SK-N-SH (cell line): Measurements from ENCODE around the gene MB. TPM values are rescaled to one million over a fixed set of nuclear protein-coding genes. Genes with fewer than 3 reads are reported as not detected.
A peak's percentile ranks its signal among the peaks of the same experiment; 100 is the strongest.

Experiments
- CTCF ChIA-PET: fragments of 300-600, 350-600 bp; formaldehyde crosslinking; extraction: SDS; loops from one replicate; lab custom pipeline; 2021; lab: Yijun Ruan, JAX
- POLR2A ChIA-PET: fragments of 350-600 bp; sonication (Branson Sonifier 250); formaldehyde crosslinking; extraction: SDS; loops from one replicate; lab custom pipeline; 2020; ENCODE audit warnings: antibody characterized with exemption, inconsistent platforms; lab: Yijun Ruan, JAX
- DNase-seq: peaks from one replicate; pipeline ENCODE4 v3.0.0; 2012
- H2AFZ ChIP-seq: fragments of 200-600 bp; sonication (generic); 2 replicates; pipeline ENCODE4 v1.8.1; 2016; ENCODE audit warnings: antibody characterized with exemption, mild to moderate bottlenecking, low read depth
- H3F3A ChIP-seq: fragments of 200-600 bp; sonication (generic); replicated peaks from 2 replicates; pipeline ENCODE3; 2016; ENCODE audit warnings: antibody characterized with exemption, mild to moderate bottlenecking; ENCODE audit not compliant: insufficient read depth
- H3K27ac ChIP-seq, 2 experiments: fragments of 200-500 bp in 1 of 2; fragments of 200-600 bp in 1 of 2; sonication (Bioruptor generic) in 1 of 2; sonication (generic), shearing (Covaris generic) in 1 of 2; 2 replicates each; pipeline versions ENCODE4 v1.5.1 to v1.6.1; 2014 to 2016; ENCODE audit warnings: low read depth in 2 of 2, inconsistent platforms in 1 of 2, low read length in 1 of 2, mild to moderate bottlenecking in 1 of 2, mixed read lengths in 1 of 2
- H3K27me3 ChIP-seq: fragments of 200-600 bp; sonication (generic), shearing (Covaris generic); 2 replicates; pipeline ENCODE4 v1.6.1; 2016; ENCODE audit warnings: mixed run types; ENCODE audit not compliant: insufficient read depth
- H3K36me3 ChIP-seq, 2 experiments: fragments of 200-500 bp in 1 of 2; fragments of 200-600 bp in 1 of 2; sonication (Bioruptor generic) in 1 of 2; sonication (generic) in 1 of 2; replicated peaks in 1 of 2; 2 replicates each; pipeline versions ENCODE3 to v1.5.1; 2014 to 2016; ENCODE audit warnings: low read length in 1 of 2, mild to moderate bottlenecking in 1 of 2; ENCODE audit not compliant: insufficient read depth in 2 of 2, control insufficient read depth in 1 of 2
- H3K4me1 ChIP-seq, 2 experiments: fragments of 200-500 bp in 1 of 2; fragments of 200-600 bp in 1 of 2; sonication (Bioruptor generic) in 1 of 2; sonication (generic), shearing (Covaris generic) in 1 of 2; 2 replicates each; pipeline versions ENCODE4 v1.5.1 to v1.6.1; 2014 to 2016; ENCODE audit warnings: low read depth in 1 of 2, low read length in 1 of 2, mixed run types in 1 of 2; ENCODE audit not compliant: insufficient read depth in 2 of 2, control insufficient read depth in 1 of 2
- H3K4me2 ChIP-seq: fragments of 200-600 bp; sonication (generic), shearing (Covaris generic); 2 replicates; pipeline ENCODE4 v1.6.1; 2017; ENCODE audit warnings: mixed run types
- H3K4me3 ChIP-seq, 2 experiments: fragments of 200-500 bp in 1 of 2; fragments of 200-600 bp in 1 of 2; sonication (Bioruptor generic) in 1 of 2; sonication (generic), shearing (Covaris generic) in 1 of 2; 2 replicates each; pipeline versions ENCODE4 v1.5.1 to v1.8.1; 2014 to 2016; ENCODE audit warnings: low read depth in 2 of 2, inconsistent platforms in 1 of 2, low read length in 1 of 2, mild to moderate bottlenecking in 1 of 2, mixed read lengths in 1 of 2, moderate library complexity in 1 of 2
- H3K79me2 ChIP-seq: fragments of 200-600 bp; sonication (generic); 2 replicates; pipeline ENCODE4 v1.8.1; 2017; ENCODE audit warnings: mild to moderate bottlenecking; ENCODE audit not compliant: insufficient read depth
- H3K9ac ChIP-seq: fragments of 200-600 bp; sonication (generic); 2 replicates; pipeline ENCODE4 v1.6.1; 2017; ENCODE audit warnings: mixed run types
- H3K9me2 ChIP-seq: fragments of 200-600 bp; sonication (generic); 2 replicates; pipeline ENCODE4 v1.6.1; 2017; ENCODE audit warnings: mixed run types
- H3K9me3 ChIP-seq: fragments of 200-600 bp; sonication (generic); 2 replicates; pipeline ENCODE4 v1.6.1; 2017; ENCODE audit warnings: mixed run types, mild to moderate bottlenecking, moderate library complexity
- H4K20me1 ChIP-seq: fragments of 200-600 bp; sonication (generic); 2 replicates; pipeline ENCODE4 v1.6.1; 2017; ENCODE audit warnings: mild to moderate bottlenecking, mixed run types; ENCODE audit not compliant: insufficient read depth
- CHD2 ChIP-seq: fragments of 150-350 bp; IDR thresholded peaks from 2 replicates; pipeline ENCODE4 v1.6.1; 2018; ENCODE audit warnings: low read length; ENCODE audit not compliant: partially characterized antibody
- CTCF ChIP-seq: fragments of 200-600 bp; sonication (generic); IDR thresholded peaks from 2 replicates; pipeline ENCODE4 v1.6.1; 2017; ENCODE audit warnings: antibody characterized with exemption, mild to moderate bottlenecking, moderate library complexity
- EP300 ChIP-seq, 2 experiments: IDR thresholded peaks; 2 replicates each; pipeline versions ENCODE4 v1.4.0 to v1.6.1; 2012; ENCODE audit warnings: borderline replicate concordance in 1 of 2, low read depth in 1 of 2, low read length in 1 of 2
- EZH2phosphoT487 ChIP-seq: fragments of 200-600 bp; sonication (generic); IDR thresholded peaks from 2 replicates; pipeline ENCODE4 v1.6.1; 2017; ENCODE audit warnings: low read depth, mixed run types, mild to moderate bottlenecking, antibody characterized with exemption, moderate library complexity, borderline replicate concordance
- FOXJ3 ChIP-seq: sonication (generic); formaldehyde crosslinking; IDR thresholded peaks from 2 replicates; pipeline ENCODE4 v1.5.1; 2020; ENCODE audit warnings: mild to moderate bottlenecking, missing genetic modification reagents
- FOXM1 ChIP-seq: IDR thresholded peaks from 2 replicates; pipeline ENCODE4 v1.4.0; 2012; ENCODE audit warnings: low read depth, mild to moderate bottlenecking
- GATA2 ChIP-seq: sonication (generic); formaldehyde crosslinking; IDR thresholded peaks from 2 replicates; pipeline ENCODE4 v1.5.0; 2020; ENCODE audit warnings: mild to moderate bottlenecking, missing genetic modification reagents
- JUND ChIP-seq: IDR thresholded peaks from 2 replicates; pipeline ENCODE4 v1.4.0; 2012
- MAX ChIP-seq: IDR thresholded peaks from 2 replicates; pipeline ENCODE4 v1.4.0; 2012; ENCODE audit warnings: low read depth
- MXI1 ChIP-seq: IDR thresholded peaks from 2 replicates; pipeline ENCODE4 v1.6.1; 2012; ENCODE audit warnings: mild to moderate bottlenecking, low read depth, low read length, improper control_type of control experiment
- NFIC ChIP-seq: IDR thresholded peaks from 2 replicates; pipeline ENCODE4 v1.4.0; 2012; ENCODE audit warnings: borderline replicate concordance
- NRF1 ChIP-seq: IDR thresholded peaks from 2 replicates; pipeline ENCODE4 v1.6.1; 2012; ENCODE audit warnings: low read depth, mild to moderate bottlenecking, low read length
- PBX3 ChIP-seq: IDR thresholded peaks from 2 replicates; pipeline ENCODE4; 2012
- RAD21 ChIP-seq: IDR thresholded peaks from 2 replicates; pipeline ENCODE4 v1.6.1; 2012; ENCODE audit warnings: mild to moderate bottlenecking, low read length
- RCOR1 ChIP-seq: fragments of 150-350 bp; IDR thresholded peaks from 2 replicates; pipeline ENCODE4 v1.6.1; 2017; ENCODE audit warnings: antibody characterized with exemption, low read length
- REST ChIP-seq: IDR thresholded peaks from 2 replicates; pipeline ENCODE4 v1.6.1; 2012; ENCODE audit warnings: mild to moderate bottlenecking, low read depth, low read length, moderate library complexity
- RFX5 ChIP-seq: IDR thresholded peaks from 2 replicates; pipeline ENCODE4 v1.6.1; 2012; ENCODE audit warnings: mild to moderate bottlenecking, improper control_type of control experiment, low read length
- TCF12 ChIP-seq: IDR thresholded peaks from 2 replicates; pipeline ENCODE4 v1.4.0; 2012
- YY1 ChIP-seq: IDR thresholded peaks from 2 replicates; pipeline ENCODE4 v1.4.0; 2012; ENCODE audit warnings: low read depth, mild to moderate bottlenecking
- WGBS: methylation state at CpG from one replicate; pipeline ENCODE4 v1.1.6; 2017; ENCODE audit warnings: low lambda C conversion rate; 5-methylcytosine and 5-hydroxymethylcytosine counted together
- polyA plus RNA-seq, 3 experiments: library from polyadenylated mRNA; depleted of rRNA; stranded (reverse); fragments of >200 nt; gene quantifications; 2 replicates each; pipeline ENCODE4 v1.2.3, GENCODE V29; 2012
- TF ChIP-seq, protein P1 (sequence below): IDR thresholded peaks from 2 replicates; pipeline ENCODE4 v1.4.0; 2012; ENCODE audit warnings: low read depth, borderline replicate concordance
- TF ChIP-seq, protein P2 (sequence below): fragments of 150-350 bp; IDR thresholded peaks from 2 replicates; pipeline ENCODE4 v1.6.1; 2016; ENCODE audit warnings: mild to moderate bottlenecking, low read depth, low read length

MB gene
- polyA plus RNA-seq, 1 of the 3 experiments (the other 2 are of a cell fraction), result 0.95 TPM

GRCh38 chr22:35587447-35587870 lies 29.7 kb downstream of the MB start:
- no peak overlapping the region for H3K9ac ChIP-seq
- H3K36me3 ChIP-seq, result no peaks in the 10 kb centered on the region
- no peak overlapping the region for H2AFZ ChIP-seq
- H3K9me2 ChIP-seq, result no peaks in the 10 kb centered on the region
- no peaks in the 10 kb centered on the region for H4K20me1 ChIP-seq
- DNase-seq, result peak; percentile 86
- TF ChIP-seq FOXM1, result no peak
- TF ChIP-seq, protein P1, sequence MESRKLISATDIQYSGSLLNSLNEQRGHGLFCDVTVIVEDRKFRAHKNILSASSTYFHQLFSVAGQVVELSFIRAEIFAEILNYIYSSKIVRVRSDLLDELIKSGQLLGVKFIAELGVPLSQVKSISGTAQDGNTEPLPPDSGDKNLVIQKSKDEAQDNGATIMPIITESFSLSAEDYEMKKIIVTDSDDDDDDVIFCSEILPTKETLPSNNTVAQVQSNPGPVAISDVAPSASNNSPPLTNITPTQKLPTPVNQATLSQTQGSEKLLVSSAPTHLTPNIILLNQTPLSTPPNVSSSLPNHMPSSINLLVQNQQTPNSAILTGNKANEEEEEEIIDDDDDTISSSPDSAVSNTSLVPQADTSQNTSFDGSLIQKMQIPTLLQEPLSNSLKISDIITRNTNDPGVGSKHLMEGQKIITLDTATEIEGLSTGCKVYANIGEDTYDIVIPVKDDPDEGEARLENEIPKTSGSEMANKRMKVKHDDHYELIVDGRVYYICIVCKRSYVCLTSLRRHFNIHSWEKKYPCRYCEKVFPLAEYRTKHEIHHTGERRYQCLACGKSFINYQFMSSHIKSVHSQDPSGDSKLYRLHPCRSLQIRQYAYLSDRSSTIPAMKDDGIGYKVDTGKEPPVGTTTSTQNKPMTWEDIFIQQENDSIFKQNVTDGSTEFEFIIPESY, result no peak
- TF ChIP-seq, protein P2, sequence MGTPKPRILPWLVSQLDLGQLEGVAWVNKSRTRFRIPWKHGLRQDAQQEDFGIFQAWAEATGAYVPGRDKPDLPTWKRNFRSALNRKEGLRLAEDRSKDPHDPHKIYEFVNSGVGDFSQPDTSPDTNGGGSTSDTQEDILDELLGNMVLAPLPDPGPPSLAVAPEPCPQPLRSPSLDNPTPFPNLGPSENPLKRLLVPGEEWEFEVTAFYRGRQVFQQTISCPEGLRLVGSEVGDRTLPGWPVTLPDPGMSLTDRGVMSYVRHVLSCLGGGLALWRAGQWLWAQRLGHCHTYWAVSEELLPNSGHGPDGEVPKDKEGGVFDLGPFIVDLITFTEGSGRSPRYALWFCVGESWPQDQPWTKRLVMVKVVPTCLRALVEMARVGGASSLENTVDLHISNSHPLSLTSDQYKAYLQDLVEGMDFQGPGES, result no peak
- peak; percentile 59 for TF ChIP-seq PBX3
- TF ChIP-seq GATA2, result peak; percentile 52; the same call in 1 of the 2 replicates
- 0 out of 2 replicates have a peak, but pooled peaks have one; percentile 15 for TF ChIP-seq MAX
- no peak for TF ChIP-seq JUND
- TF ChIP-seq RAD21, result peak; percentile 43
- no peak for TF ChIP-seq CTCF
- peak; percentile 53 for TF ChIP-seq NFIC
- TF ChIP-seq YY1, result no peak
- peak in 1 of 2 experiments; percentile 97; a peak in 2 of 4 replicates for TF ChIP-seq EP300 (IDR thresholded peaks at IDR 0.05; ENCODE audit: borderline replicate concordance in 1 of 2, low read depth in 1 of 2, low read length in 1 of 2)
- no peak for TF ChIP-seq REST
- TF ChIP-seq MXI1, result peak; percentile 96
- TF ChIP-seq RCOR1, result peak; percentile 98
- TF ChIP-seq EZH2phosphoT487, result no peak
- no peak for TF ChIP-seq NRF1
- TF ChIP-seq CHD2, result peak; percentile 83
- peak; percentile 78 for TF ChIP-seq TCF12
- no peak for TF ChIP-seq RFX5
- TF ChIP-seq FOXJ3 (CRISPR knock-in tag), result peak; percentile 92
- TF ChIP-seq, all 33 proteins: peak for 11
- no peak overlapping the region for H3K4me2 ChIP-seq
- H3K27ac ChIP-seq, result peak overlapping the region in 1 of 2 experiments; percentile 64; a peak in 1 of 4 replicates
- H3K4me1 ChIP-seq, result peaks cover 4 to 47% of the 10 kb centered on the region in 2 experiments; a peak in 2 of 4 replicates
- peaks cover 10% of the 10 kb centered on the region for H3F3A ChIP-seq
- no peaks in the 10 kb centered on the region for H3K27me3 ChIP-seq
- H3K79me2 ChIP-seq, result no peaks in the 10 kb centered on the region
- 65% methylated on average over 4 of the region's 6 CpGs for WGBS
- H3K9me3 ChIP-seq, result no peaks in the 10 kb centered on the region
- H3K4me3 ChIP-seq, result no peak overlapping the region
- POLR2A ChIA-PET, result no interaction called here
- CTCF ChIA-PET, result interaction anchor here (0.7 to 3.3 kb wide), 9 partner anchors 19 to 156 kb away, joined by 3 to 17 read pairs (median 3); partner anchors contain the start of gene RASD2
